ENCODE data around the gene ALDH2. TPM values are rescaled to one million over a fixed set of nuclear protein-coding genes. Genes with fewer than 3 reads are reported as not detected.
"Not testable (repeated sequence)": the region's sequence is repeated elsewhere in the genome, so short reads cannot be mapped to it uniquely, and the experiment has no call there.

Gene ALDH2
- total and polyA plus RNA-seq, 10 of the 15 experiments (the other 5 are each of a cell fraction or from before 2014, with no cell fraction given): 1.4 to 16.4 (median 8.7) TPM

DNA sequence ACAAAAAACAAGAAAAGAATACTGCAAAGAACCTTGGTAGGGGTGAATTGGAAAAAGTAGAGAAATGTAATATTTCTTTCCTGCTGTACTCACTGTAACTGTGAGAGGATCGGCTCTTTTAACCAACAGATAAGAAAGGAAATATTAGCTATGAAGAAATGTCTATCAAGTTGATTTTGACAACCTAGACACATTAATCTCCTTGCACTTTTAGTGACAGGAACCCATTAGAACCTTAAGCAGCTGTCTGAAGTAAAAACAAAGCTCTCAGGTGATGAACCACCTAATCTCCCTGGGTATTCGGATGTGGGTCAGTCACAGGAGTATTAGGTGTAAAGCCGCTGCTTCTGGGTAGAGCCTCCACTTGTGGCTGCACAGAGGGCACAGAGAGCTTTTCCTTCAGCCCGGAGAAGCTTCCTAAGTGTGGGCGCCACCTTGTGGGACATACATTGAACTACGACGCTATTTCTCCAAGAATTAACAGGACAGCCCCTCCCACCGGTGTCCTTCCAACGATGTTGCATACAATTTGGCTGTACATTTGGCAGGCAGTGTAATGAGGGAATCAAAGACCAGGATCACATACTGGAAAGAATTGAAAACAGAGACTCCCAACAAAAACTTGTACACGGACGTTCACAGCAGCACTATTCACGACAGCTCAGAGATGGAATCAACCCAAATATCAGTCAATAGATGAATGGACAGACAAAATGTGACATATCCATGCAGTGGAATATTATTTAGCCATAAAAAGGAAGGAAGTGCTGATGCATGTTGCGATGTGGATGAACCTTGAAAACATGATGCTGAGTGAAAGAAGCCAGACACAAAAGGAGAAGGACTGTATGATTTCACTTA is 46.4 kb downstream of the ALDH2 start (continued):
- TF ChIP-seq ZNF274 (IDR thresholded peaks at IDR 0.05; ENCODE audit: insufficient read depth, insufficient read length): no peak
- no peak for TF ChIP-seq BACH1 (IDR thresholded peaks at IDR 0.05; ENCODE audit: borderline replicate concordance)
- TF ChIP-seq, protein P1, sequence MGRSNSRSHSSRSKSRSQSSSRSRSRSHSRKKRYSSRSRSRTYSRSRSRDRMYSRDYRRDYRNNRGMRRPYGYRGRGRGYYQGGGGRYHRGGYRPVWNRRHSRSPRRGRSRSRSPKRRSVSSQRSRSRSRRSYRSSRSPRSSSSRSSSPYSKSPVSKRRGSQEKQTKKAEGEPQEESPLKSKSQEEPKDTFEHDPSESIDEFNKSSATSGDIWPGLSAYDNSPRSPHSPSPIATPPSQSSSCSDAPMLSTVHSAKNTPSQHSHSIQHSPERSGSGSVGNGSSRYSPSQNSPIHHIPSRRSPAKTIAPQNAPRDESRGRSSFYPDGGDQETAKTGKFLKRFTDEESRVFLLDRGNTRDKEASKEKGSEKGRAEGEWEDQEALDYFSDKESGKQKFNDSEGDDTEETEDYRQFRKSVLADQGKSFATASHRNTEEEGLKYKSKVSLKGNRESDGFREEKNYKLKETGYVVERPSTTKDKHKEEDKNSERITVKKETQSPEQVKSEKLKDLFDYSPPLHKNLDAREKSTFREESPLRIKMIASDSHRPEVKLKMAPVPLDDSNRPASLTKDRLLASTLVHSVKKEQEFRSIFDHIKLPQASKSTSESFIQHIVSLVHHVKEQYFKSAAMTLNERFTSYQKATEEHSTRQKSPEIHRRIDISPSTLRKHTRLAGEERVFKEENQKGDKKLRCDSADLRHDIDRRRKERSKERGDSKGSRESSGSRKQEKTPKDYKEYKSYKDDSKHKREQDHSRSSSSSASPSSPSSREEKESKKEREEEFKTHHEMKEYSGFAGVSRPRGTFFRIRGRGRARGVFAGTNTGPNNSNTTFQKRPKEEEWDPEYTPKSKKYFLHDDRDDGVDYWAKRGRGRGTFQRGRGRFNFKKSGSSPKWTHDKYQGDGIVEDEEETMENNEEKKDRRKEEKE (IDR thresholded peaks at IDR 0.05): no peak
- no peak for TF ChIP-seq MYC (IDR thresholded peaks at IDR 0.05; ENCODE audit: insufficient read depth, insufficient read length, insufficient replicate concordance, low read length, severe bottlenecking)

DNA sequence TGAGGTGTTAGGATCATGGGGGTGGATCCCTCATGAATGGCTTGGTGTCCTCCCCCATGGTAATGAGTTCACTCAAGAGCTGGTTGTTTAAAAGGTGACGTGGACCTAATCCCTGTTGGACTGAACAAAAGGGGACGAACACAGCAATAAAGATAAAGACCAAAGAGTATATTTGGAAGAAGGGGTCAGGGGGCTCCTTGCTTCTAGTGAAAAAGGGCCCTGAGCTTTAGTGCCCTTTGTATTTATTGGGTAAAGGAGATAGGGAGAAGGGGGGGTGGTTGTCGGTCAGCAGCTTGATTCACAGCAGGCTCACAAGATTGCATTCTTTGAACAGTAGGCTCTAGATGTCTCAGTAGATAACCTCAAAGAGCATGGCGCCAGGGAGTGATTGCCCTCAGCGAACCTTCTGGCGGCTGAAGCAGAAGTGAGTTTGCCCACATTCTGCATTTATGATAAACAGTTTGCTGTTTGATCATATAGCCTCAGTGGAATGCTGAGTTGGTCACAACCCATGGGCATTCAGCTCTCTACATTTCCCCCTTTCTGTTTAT is 49.4 kb downstream of the ALDH2 start:
- no peaks in the 10 kb centered on the region for H4K20me1 ChIP-seq (ENCODE audit: control insufficient read depth, insufficient read depth)
- in situ Hi-C loops (cut with MboI) (loop anchor here (10.0 kb wide), 1 partner anchor 61 kb away; no protein-coding TSS in a partner anchor), intact Hi-C loops (cut with micrococcal nuclease; ENCODE audit: unreplicated experiment) (no loop called here)
- ChIA-PET CTCF (interaction anchor here (0.8 to 9.7 kb wide), 4 partner anchors 10 to 130 kb away, joined by 3 to 170 read pairs (median 8); partner anchors contain the start of genes ACAD10 and BRAP), RAD21 (ENCODE audit: unreplicated experiment) (interaction anchor here (0.8 to 2.4 kb wide), 4 partner anchors 9 to 63 kb away, joined by 3 to 14 read pairs (median 4); no protein-coding TSS in a partner anchor), POLR2A (interaction anchor here (1.2 kb wide), 1 partner anchor 62 kb away, joined by 4 read pairs; no protein-coding TSS in a partner anchor), SMC1A (ENCODE audit: uncharacterized antibody, unreplicated experiment) (interaction anchor here (0.5 to 6.5 kb wide), 5 partner anchors 9 to 278 kb away, joined by 3 to 89 read pairs (median 3); partner anchors contain the start of gene MAPKAPK5)
- TF ChIP-seq JUND (IDR thresholded peaks at IDR 0.05; ENCODE audit: low read depth, low read length) (no peak), ZNF274 (IDR thresholded peaks at IDR 0.05; ENCODE audit: insufficient read depth, insufficient read length) (no peak), SIN3A (IDR thresholded peaks at IDR 0.05; ENCODE audit: low read depth, low read length) (no peak), KAT2A (conservative IDR thresholded peaks at IDR 0.05; ENCODE audit: control insufficient read depth, low read depth, low read length) (no peak)
- TF ChIP-seq, protein P2, sequence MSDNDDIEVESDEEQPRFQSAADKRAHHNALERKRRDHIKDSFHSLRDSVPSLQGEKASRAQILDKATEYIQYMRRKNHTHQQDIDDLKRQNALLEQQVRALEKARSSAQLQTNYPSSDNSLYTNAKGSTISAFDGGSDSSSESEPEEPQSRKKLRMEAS (IDR thresholded peaks at IDR 0.05; ENCODE audit: low read depth, low read length): no peak
- ATAC-seq (no peak), FAIRE-seq (no peak), DNase-seq (ENCODE audit: low read depth, low spot score) (no peak)
- no peaks in the 10 kb centered on the region for H3K36me3 ChIP-seq (ENCODE audit: control insufficient read depth in 2 of 2, insufficient read depth in 2 of 2, low read length in 1 of 2)
- no peaks in the 10 kb centered on the region for H3K9me3 ChIP-seq (replicated peaks; ENCODE audit: control insufficient read depth, insufficient read depth, low read length)
- peaks cover 3% of the 10 kb centered on the region; the same call in 1 of the 2 replicates for H3K4me1 ChIP-seq (ENCODE audit: control insufficient read depth, insufficient read depth, low read length)
- H3K79me2 ChIP-seq (ENCODE audit: control insufficient read depth, insufficient read depth, low read length): no peaks in the 10 kb centered on the region
- WGBS (ENCODE audit: insufficient coverage, insufficient replicate concordance, low lambda C conversion rate, missing lambda C conversion rate): 68% methylated on average over 6 of the region's 6 CpGs
- H3K4me3 ChIP-seq: no peak overlapping the region
- BruUV-seq (replicated peaks): no TSS peak
- no peak overlapping the region for H3K4me2 ChIP-seq (ENCODE audit: control insufficient read depth, insufficient read depth)
- no peak overlapping the region for H3K9ac ChIP-seq (ENCODE audit: control insufficient read depth, insufficient read depth, low read length)
- peaks cover 0 to 2% of the 10 kb centered on the region in 2 experiments; a peak in 1 of 4 replicates for H3K27me3 ChIP-seq (replicated peaks in 1 of 2; ENCODE audit: control insufficient read depth in 2 of 2, insufficient read depth in 2 of 2, low read length in 1 of 2)
- H2AFZ ChIP-seq (ENCODE audit: control insufficient read depth, low read depth, low read length): no peak overlapping the region
- H3K27ac ChIP-seq (ENCODE audit: control insufficient read depth, insufficient read depth): no peak overlapping the region

DNA sequence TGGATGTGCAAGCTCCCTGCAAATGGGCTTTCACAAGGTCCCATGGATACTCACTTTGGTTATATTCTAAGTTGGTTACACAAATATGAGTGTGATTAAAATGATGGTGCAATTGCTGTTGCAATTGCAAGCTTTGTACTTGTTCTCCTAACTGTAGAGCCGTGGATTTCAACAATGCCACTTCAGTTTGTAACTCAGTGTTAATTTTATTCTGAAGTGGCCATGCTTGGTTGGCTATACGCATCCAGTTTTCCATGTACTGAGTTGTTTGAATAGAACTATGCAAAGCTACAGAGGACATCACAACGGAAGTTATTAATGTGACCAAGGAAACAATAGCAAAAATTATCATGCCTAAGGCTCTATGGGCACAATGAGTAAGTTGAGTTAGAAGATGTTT is 50.2 kb downstream of the ALDH2 start:
- POLR2A ChIA-PET; H3K4me1 ChIP-seq (ENCODE audit: control insufficient read depth, insufficient read depth, low read length); H3K79me2 ChIP-seq (ENCODE audit: control insufficient read depth, insufficient read depth, low read length); BruUV-seq (replicated peaks); H2AFZ ChIP-seq (ENCODE audit: control insufficient read depth, low read depth, low read length); intact Hi-C loops (cut with micrococcal nuclease; ENCODE audit: unreplicated experiment); H3K27me3 ChIP-seq (replicated peaks in 1 of 2; ENCODE audit: control insufficient read depth in 2 of 2, insufficient read depth in 2 of 2, low read length in 1 of 2); H3K9me3 ChIP-seq (replicated peaks; ENCODE audit: control insufficient read depth, insufficient read depth, low read length); H3K4me3 ChIP-seq; H3K9ac ChIP-seq (ENCODE audit: control insufficient read depth, insufficient read depth, low read length); ATAC-seq; H3K36me3 ChIP-seq (ENCODE audit: control insufficient read depth in 2 of 2, insufficient read depth in 2 of 2, low read length in 1 of 2); DNase-seq (ENCODE audit: low read depth, low spot score); H4K20me1 ChIP-seq (ENCODE audit: control insufficient read depth, insufficient read depth); H3K4me2 ChIP-seq (ENCODE audit: control insufficient read depth, insufficient read depth); FAIRE-seq; H3K27ac ChIP-seq (ENCODE audit: control insufficient read depth, insufficient read depth): not testable (repeated sequence)
- WGBS (ENCODE audit: insufficient coverage, insufficient replicate concordance, low lambda C conversion rate, missing lambda C conversion rate): 59% methylated on average over 3 of the region's 3 CpGs
- in situ Hi-C loops (cut with MboI): loop anchor here (10.0 kb wide), 1 partner anchor 62 kb away; no protein-coding TSS in a partner anchor
- ChIA-PET CTCF (interaction anchor here (0.8 to 9.7 kb wide), 2 partner anchors 62 to 131 kb away, joined by 5 to 170 read pairs; partner anchors contain the start of genes ACAD10 and BRAP), RAD21 (ENCODE audit: unreplicated experiment) (interaction anchor here (0.6 to 1.2 kb wide), 2 partner anchors 10 to 199 kb away, joined by 4 read pairs; no protein-coding TSS in a partner anchor), SMC1A (ENCODE audit: uncharacterized antibody, unreplicated experiment) (interaction anchor here (0.5 to 6.5 kb wide), 5 partner anchors 10 to 279 kb away, joined by 3 to 89 read pairs (median 3); partner anchors contain the start of gene MAPKAPK5)

Data from GM12878 (cell line).